Measurements from ENCODE around the gene HJV. TPM values are rescaled to one million over a fixed set of nuclear protein-coding genes. Genes with fewer than 3 reads are reported as not detected.
"Not testable (repeated sequence)": the region's sequence is repeated elsewhere in the genome, so short reads cannot be mapped to it uniquely, and the experiment has no call there.

Gene HJV
- total RNA-seq, 3 donors from 2014 or later (not counting 1 experiment from before 2014, with no cell fraction given), result not detected

GRCh38 chr1:146049436-146049835 is 27.9 kb upstream of the HJV start:
- no peak for DNase-seq

GRCh38 chr1:146048514-146049115 is 27.1 kb upstream of the HJV start:
- H3K27me3 Mint-ChIP-seq (ENCODE audit: low read depth in 2 of 2); H3K27ac Mint-ChIP-seq; H3K36me3 ChIP-seq (ENCODE audit: control insufficient read depth, insufficient read depth, low read length); H3K27me3 ChIP-seq (ENCODE audit: control insufficient read depth, insufficient read depth, low read length); H3K36me3 Mint-ChIP-seq; DNase-seq; H3K4me1 ChIP-seq (ENCODE audit: control insufficient read depth, insufficient read depth, low read length); ATAC-seq; H3K4me3 Mint-ChIP-seq; H3K9me3 ChIP-seq (ENCODE audit: control insufficient read depth, insufficient read depth, low read length); H3K27ac ChIP-seq (ENCODE audit: low read length); intact Hi-C loops (cut with micrococcal nuclease); H3K4me3 ChIP-seq (ENCODE audit: low read length); H3K9me3 Mint-ChIP-seq: not testable (repeated sequence)
- H3K4me1 Mint-ChIP-seq, result peaks cover 0 to 27% of the 10 kb centered on the region in 2 donors
- WGBS (ENCODE audit: insufficient coverage), result 98% methylated on average over 6 of the region's 8 CpGs

More at GRCh38 chr1:146049436-146049835, 27.9 kb upstream of the HJV start:
- Mint-ChIP-seq H3K4me1 (peaks cover 0 to 27% of the 10 kb centered on the region in 2 donors), H3K36me3 (no peaks in the 10 kb centered on the region), H3K27ac (peak overlapping the region in 1 of 2 donors; percentile 36), H3K4me3 (no peak overlapping the region), H3K9me3 (no peaks in the 10 kb centered on the region), H3K27me3 (ENCODE audit: low read depth in 2 of 2) (no peaks in the 10 kb centered on the region)
- ATAC-seq, result peak in 1 of 3 donors; percentile 21
- 85% methylated on average over 26 of the region's 27 CpGs for WGBS (ENCODE audit: insufficient coverage)
- no peaks in the 10 kb centered on the region for H3K36me3 ChIP-seq (ENCODE audit: control insufficient read depth, insufficient read depth, low read length)
- no peaks in the 10 kb centered on the region for H3K9me3 ChIP-seq (ENCODE audit: control insufficient read depth, insufficient read depth, low read length)
- peaks cover 8% of the 10 kb centered on the region for H3K4me1 ChIP-seq (ENCODE audit: control insufficient read depth, insufficient read depth, low read length)
- no peaks in the 10 kb centered on the region for H3K27me3 ChIP-seq (ENCODE audit: control insufficient read depth, insufficient read depth, low read length)
- intact Hi-C loops (cut with micrococcal nuclease), result no loop called here
- H3K27ac ChIP-seq (ENCODE audit: low read length), result no peak overlapping the region
- TF ChIP-seq, protein P1, sequence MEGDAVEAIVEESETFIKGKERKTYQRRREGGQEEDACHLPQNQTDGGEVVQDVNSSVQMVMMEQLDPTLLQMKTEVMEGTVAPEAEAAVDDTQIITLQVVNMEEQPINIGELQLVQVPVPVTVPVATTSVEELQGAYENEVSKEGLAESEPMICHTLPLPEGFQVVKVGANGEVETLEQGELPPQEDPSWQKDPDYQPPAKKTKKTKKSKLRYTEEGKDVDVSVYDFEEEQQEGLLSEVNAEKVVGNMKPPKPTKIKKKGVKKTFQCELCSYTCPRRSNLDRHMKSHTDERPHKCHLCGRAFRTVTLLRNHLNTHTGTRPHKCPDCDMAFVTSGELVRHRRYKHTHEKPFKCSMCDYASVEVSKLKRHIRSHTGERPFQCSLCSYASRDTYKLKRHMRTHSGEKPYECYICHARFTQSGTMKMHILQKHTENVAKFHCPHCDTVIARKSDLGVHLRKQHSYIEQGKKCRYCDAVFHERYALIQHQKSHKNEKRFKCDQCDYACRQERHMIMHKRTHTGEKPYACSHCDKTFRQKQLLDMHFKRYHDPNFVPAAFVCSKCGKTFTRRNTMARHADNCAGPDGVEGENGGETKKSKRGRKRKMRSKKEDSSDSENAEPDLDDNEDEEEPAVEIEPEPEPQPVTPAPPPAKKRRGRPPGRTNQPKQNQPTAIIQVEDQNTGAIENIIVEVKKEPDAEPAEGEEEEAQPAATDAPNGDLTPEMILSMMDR (IDR thresholded peaks at IDR 0.05), result no peak
- H3K4me3 ChIP-seq (ENCODE audit: low read length), result no peak overlapping the region

- 88% methylated on average over 1 of the region's 1 CpG for WGBS (ENCODE audit: insufficient coverage)
- no peak overlapping the region for H3K4me3 Mint-ChIP-seq
- Histone ChIP-seq H3K4me3 (ENCODE audit: low read length) (no peak overlapping the region), H3K27me3 (ENCODE audit: control insufficient read depth, insufficient read depth, low read length) (no peaks in the 10 kb centered on the region), H3K4me1 (ENCODE audit: control insufficient read depth, insufficient read depth, low read length) (peaks cover 4% of the 10 kb centered on the region), H3K9me3 (ENCODE audit: control insufficient read depth, insufficient read depth, low read length) (no peaks in the 10 kb centered on the region), H3K36me3 (ENCODE audit: control insufficient read depth, insufficient read depth, low read length) (no peaks in the 10 kb centered on the region), H3K27ac (ENCODE audit: low read length) (no peak overlapping the region)
- ATAC-seq (no peak), DNase-seq (no peak)
- no peaks in the 10 kb centered on the region for H3K36me3 Mint-ChIP-seq
- no peaks in the 10 kb centered on the region for H3K27me3 Mint-ChIP-seq (ENCODE audit: low read depth in 2 of 2)
- H3K27ac Mint-ChIP-seq, result no peak overlapping the region
- H3K9me3 Mint-ChIP-seq, result no peaks in the 10 kb centered on the region
- peaks cover 0 to 14% of the 10 kb centered on the region in 2 donors for H3K4me1 Mint-ChIP-seq
- intact Hi-C loops (cut with micrococcal nuclease), result no loop called here
- TF ChIP-seq, protein P1 (IDR thresholded peaks at IDR 0.05), result no peak
These were observed 25.1 kb upstream of the HJV start for GRCh38 chr1:146046664-146047063.

DNA sequence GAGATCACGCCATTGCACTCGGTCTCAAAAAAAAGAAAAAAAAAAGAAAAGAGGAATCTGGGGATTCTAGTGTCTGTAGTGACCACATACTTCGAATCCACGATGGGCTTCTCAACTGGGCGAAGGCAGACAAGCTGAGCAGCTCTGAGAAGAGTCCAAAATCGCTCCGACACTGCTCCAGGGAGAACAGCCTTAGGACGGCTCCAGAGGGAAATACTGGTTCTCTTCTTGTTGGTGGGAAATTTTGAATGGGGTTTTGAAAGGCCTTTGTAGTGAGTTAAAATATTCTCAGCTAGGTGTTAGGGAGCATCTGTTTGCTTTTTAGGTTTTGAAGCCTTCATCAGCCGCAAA is 18.3 kb upstream of the HJV start:
- ATAC-seq (no peak), DNase-seq (no peak)
- peak overlapping the region; percentile 1 for H3K4me3 Mint-ChIP-seq
- TF ChIP-seq, protein P1 (IDR thresholded peaks at IDR 0.05), result no peak
- peaks cover 6 to 16% of the 10 kb centered on the region in 2 donors for H3K27me3 Mint-ChIP-seq (ENCODE audit: low read depth in 2 of 2)
- H3K4me1 Mint-ChIP-seq, result peaks cover 42 to 44% of the 10 kb centered on the region in 2 donors
- intact Hi-C loops (cut with micrococcal nuclease), result loop anchor here (2.0 to 5.0 kb wide), 5 partner anchors 13 to 183 kb away; partner anchors contain the start of genes ANKRD34A, PEX11B, PIAS3 and POLR3GL
- Histone ChIP-seq H3K4me1 (ENCODE audit: control insufficient read depth, insufficient read depth, low read length) (peaks cover 37% of the 10 kb centered on the region), H3K27me3 (ENCODE audit: control insufficient read depth, insufficient read depth, low read length) (no peaks in the 10 kb centered on the region), H3K36me3 (ENCODE audit: control insufficient read depth, insufficient read depth, low read length) (no peaks in the 10 kb centered on the region), H3K27ac (ENCODE audit: low read length) (no peak overlapping the region), H3K4me3 (ENCODE audit: low read length) (no peak overlapping the region), H3K9me3 (ENCODE audit: control insufficient read depth, insufficient read depth, low read length) (no peaks in the 10 kb centered on the region)
- WGBS (ENCODE audit: insufficient coverage), result 80% methylated on average over 9 of the region's 9 CpGs
- no peaks in the 10 kb centered on the region for H3K36me3 Mint-ChIP-seq
- H3K27ac Mint-ChIP-seq, result peak overlapping the region; percentile 99
- H3K9me3 Mint-ChIP-seq, result no peaks in the 10 kb centered on the region

Data from natural killer cell (primary cell).